HG02610 (cell line): ENCODE data around the gene RUNX3.

ENCODE experiments used
- ATAC-seq: cut with Tn5 transposase; IDR thresholded peaks from one replicate; pipeline ENCODE4 v1.9.1; 2021; ENCODE audit warnings: mild to moderate bottlenecking, moderate library complexity; ENCODE audit not compliant: unreplicated experiment

The RUNX3 gene

DNA sequence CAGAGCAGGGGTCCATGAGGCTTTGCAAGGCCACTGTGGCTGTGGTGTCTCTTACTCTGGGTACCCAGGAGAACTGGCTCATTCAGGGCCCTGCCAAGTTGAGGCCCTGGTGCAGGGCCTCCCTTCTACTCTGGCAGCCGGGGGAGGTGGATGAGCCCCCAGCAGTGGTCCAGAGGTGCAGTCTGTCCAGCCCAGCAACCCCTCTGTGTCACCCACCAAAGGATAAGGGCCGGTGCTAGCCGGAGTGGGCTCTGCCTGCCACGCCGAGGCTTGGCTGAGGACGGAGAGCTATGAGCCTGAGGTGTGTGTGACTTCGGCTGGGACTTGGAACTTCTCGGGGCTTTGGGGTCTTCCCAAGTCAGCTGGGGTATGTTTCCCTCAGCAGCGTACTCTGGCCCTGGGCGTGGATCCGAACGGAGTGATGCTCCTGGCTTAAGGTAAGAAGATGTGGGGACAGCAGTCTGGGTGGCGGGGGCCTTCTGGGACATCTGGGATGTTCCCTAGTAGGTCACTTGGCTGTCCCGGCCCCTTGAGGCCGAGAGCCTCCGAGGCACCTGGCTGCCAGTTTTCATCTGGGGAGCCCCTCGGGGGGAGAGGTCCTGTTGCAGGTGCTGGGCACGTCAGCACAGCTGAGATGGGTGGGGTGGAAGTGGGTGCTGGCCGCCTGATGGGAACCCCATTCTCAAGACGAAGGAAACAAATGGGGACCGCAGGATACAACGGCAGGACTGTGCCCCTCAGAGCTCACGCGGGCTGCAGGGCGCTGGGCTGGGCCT lies 25.9 kb downstream of the RUNX3 start:
- ATAC-seq, result no peak

DNA sequence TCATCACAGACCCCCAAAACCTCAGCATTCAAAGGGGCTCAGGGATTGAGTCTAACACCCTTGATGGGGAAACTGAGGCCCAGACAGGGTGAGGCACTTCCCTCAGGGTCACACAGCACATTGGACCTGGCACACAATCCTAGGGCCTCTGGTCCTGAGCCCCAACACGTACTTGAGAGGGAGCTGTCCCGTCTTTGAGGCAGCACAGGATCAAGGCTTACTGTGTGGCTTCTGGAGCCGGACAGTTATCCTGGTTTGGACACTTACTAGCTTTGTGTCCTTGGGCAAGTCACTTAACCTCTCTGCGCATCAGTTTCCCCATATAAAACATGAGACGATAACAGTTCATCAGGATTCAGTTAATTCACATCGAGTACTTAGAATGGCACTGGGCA lies 26.5 kb downstream of the RUNX3 start:
- ATAC-seq, result no peak

- ATAC-seq, result no peak
Observed at GRCh38 chr1:24903011-24903461, 27.0 kb downstream of the RUNX3 start.

- no peak for ATAC-seq
Observed at GRCh38 chr1:24902471-24902891, 27.6 kb downstream of the RUNX3 start.

- ATAC-seq, result no peak
Observed at GRCh38 chr1:24901791-24902470, 28.1 kb downstream of the RUNX3 start.

GRCh38 chr1:24900985-24901781 lies 28.9 kb downstream of the RUNX3 start:
- no peak for ATAC-seq

- ATAC-seq, result no peak
Observed at GRCh38 chr1:24900486-24900849, 29.6 kb downstream of the RUNX3 start.

DNA sequence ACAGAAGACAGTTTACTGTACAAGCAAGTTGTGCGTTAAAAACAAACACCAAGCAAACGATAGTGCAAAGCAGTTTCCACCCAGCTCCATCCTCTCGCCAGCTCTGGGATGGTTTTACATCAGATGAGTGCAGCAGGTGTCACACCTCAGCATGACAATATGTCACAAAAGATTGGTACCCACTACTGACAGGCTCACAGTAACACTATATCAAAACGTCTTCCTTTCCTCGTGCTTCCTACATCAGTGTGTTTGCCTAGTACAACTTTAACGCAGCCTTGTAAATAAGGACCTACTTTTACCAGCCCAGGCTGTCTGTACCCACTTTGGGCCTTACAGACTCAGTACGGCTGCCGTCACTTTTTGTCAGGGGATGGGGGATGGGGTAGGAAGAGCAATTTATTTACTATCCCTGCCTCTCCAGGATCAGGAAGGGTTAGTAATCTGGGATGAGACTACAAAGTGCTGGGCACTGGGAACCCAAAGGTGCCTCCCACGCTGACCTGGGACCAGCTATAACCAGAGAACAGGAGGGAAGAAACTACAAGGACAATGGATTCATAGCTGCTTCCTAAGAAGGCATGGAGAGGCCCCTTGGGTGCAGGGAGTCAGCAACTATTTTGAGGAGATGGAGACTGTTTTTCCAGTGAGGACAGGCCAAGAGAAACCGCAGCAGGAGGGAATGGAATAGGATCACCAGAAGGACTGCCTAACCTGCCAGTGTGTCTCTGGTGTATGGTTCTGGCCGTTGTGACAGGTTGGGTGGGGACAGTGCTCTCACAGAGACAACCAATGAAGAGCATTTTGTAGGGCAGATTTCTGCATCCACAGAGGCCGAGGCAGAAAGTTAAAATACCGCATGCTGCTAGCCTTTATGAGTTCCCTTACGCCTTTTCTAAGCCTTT lies 30.2 kb downstream of the RUNX3 start:
- no peak for ATAC-seq

DNA sequence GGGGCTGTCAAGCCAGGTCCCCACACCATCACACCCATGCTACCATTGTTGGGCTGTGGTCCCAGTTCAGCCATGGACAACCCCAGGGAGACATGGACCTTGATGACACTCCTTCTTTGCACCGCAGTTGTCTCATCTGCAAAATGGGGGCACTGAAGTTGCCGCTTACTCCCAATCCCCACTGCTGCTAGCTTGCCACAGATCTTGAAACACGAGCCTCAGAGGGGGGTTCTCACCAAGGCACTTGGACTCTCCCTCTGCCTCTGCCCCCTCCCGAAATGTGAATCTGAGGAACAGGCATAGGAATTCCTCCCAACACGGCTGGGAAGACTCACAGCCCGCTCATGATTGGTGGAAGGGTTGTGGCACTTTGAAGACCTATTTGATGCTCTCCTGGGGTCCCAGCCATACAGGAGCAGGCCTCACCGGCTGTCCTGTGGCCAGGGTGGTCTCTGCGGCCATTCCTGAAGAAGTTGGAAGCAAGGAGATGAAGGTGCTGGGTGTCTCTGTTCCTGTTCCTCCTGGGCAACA lies 31.1 kb downstream of the RUNX3 start:
- ATAC-seq, result no peak

DNA sequence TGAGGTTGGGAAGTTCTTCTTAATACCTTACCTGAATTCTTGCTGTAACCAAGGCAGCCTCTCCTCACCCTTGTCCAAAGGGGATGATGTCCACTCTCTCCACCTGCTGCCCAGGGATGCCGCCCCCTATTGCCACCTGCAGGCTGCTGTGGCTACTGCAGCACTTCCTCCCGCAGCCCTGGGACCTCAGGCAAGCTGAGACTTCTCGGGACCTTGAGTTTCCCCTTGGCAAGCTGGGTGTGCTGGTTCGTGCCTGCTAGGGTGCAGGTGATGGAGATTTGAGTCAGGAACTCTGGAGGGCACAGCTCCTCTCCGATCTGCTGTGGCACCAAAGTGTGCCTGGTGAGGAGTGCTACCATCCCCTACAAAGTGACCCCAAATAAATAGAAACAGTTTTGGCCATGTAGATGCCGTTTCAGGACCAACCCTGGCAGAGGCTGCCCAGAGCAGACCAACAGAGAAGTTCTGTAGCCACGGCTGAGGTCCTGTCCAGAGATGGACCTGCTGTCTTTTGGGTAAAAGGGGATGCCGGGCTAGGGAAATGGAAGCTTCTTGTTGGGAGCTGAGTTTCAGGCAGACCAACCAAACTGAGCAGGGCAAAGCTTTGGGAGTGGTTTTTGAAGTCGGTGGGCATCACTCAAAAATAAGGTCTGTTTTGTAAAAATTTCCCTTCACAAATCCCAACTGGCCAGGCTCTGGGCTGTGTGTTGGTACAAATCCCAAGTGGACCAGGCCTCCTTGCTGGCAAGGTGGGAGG lies 31.7 kb downstream of the RUNX3 start:
- no peak for ATAC-seq

DNA sequence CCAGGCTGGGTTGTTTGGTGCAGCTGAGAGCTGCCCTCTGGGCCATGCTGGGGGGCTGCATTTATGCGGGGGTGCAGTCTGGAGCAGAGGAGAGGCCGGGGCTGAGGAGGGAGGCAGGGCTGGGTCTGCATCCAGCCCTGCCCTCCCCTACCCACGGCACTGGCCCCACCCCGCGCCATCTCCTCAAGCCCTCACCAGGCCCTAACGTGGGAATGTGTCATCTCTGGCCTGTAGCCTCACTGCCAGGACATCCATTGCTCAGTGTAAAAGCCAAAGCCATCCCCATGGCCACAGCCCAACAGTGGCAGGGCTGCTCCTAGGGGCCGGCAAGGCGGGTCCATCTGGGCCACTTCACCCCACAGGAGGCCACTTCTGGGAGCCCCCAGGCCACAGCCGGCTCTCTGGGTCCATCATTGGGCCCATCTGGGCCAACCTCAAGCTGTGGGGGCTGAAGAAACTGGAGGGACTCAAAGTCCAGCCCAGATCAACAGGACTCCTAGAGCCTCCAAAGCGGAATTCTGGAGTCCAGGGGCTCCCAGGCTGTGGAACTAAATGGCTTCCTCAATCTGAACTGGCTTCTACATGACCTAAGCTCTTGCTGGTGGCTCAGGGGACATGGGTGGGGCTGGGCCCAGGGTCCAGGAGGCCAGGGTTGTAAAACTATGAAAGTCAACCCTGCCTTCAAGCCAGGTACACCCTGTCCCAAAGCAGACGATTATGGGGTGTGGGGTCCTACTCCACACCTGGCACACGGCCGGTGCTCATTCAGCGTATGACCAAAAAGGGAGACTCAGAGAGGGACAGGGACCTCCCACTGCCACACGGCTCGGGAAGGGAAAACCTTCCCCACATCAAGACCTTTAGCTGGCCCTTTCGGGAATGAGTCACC lies 32.6 kb downstream of the RUNX3 start:
- no peak for ATAC-seq

DNA sequence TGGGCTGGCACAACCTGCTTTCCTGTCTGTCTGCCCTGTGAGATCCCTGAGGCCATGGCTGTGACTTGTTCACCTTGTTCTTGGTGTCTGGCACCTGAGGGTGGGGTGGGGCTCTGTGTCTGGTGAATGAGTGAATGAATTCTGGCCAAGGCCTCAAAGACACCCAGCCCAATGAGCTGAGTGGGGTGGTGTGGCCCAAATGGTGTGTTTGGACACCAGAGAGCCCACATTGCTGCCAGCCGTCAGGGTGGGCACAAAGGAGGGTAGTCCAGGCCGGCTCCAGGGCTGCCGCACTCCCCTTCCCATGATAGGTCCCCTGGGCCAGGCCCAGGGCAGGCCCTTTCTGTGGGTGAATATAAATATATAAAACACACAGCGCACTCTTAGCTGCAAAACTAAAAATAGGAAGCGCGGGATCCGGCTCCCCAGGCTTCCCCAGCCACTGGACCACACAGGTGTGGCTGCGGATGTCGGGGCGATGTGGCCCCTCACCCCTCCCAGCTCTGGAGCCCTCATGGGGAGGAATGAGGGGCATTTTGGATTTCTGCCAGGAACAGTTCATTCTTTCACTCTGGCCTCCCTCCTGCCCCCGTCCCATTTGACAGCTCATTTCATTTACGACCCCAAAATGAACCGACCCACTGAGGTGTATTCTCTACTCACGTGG lies 33.3 kb downstream of the RUNX3 start:
- ATAC-seq, result no peak

DNA sequence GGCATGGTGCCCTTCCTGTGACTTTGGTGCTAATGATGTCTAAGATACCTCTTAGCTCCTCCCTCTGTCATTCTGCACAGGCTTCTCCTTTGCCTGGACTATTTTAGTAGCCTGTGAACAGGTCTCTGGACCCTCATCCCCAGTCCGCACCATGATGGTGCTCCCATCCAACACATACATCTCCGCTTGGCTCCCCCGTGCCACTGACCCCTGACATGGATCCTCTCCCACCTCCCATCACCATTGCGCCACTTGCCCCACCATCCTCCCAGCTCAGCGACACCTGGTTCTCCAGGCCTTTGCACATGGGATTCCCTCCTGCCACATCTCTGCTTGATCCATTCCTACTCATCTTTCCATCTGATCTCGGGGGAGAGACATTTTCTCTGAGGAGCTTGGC lies 33.9 kb downstream of the RUNX3 start:
- ATAC-seq, result no peak

DNA sequence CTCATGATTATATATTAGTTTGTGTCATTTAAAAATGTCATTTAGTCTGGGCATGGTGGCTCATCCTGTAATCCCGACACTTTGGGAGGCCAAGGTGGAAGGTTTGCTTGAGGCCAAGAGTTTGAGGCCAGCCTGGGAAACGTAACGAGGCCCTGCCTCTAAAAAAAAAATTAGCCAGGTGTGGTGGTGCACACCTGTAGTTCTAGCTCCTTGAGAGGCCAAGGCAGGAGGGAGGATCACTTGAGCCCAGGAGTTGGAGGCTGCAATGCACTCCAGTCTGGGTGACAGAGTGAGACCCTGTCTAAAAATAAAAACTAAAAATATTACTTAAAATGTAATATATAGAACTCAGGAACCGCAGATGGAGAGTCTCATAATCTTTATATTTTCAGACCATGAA lies 34.6 kb downstream of the RUNX3 start:
- ATAC-seq, result no peak

- no peak for ATAC-seq
Observed at GRCh38 chr1:24894002-24894401, 36.1 kb downstream of the RUNX3 start.

- no peak for ATAC-seq
Observed at GRCh38 chr1:24893431-24893830, 36.6 kb downstream of the RUNX3 start.

DNA sequence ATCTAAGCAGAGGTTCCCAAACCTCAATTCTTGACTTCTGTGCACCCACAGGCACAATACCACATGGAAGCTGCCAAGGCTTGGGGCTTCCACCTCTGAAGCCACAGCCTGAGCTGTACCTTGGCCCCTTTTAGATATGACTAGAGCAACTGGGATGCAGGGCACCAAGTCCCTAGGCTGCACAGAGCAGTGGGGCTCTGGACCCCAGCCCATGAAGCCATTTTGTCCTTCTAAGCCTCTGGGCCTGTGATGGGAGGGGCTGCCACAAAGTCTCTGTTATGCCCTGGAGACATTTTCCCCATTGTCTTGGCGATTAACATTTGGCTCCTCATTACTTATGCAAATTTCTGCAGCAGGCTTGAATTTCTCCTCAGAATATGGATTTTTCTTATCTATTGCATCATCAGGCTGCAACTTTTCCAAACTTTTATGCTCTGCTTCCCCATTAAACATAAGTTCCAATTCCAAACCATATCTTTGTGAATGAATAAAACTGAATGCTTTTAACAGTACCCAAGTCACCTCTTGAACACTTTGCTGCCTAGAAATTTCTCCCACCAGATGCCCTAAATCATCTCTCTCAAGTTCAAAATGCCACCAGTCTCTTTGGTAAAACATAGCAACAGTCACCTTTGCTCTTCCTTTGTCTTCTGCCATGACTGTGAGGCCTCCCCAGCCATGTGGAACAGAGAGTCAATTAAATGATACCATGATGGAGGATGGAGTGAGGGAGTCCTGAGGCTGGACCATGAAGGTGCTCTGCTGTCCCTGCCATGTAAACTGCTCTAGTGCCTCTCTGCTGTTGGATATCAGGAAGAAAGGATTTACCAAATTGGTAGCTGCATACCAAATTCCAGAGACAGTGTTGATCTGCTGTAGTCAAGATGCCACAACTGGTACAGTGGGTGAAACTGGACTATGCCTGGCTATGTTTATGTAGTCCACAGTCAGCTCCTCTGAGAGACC lies 37.6 kb downstream of the RUNX3 start:
- no peak for ATAC-seq
